GM12801 (cell line): ENCODE data around the gene SUGCT.

Experiments
- CTCF ChIP-seq: IDR thresholded peaks from one replicate; pipeline ENCODE4 v1.5.1; 2011; ENCODE audit warnings: control low read depth; ENCODE audit not compliant: insufficient read length; ENCODE audit errors: extremely low read depth

Gene SUGCT

GRCh38 chr7:40429826-40430225 is 295.0 kb downstream of the SUGCT start:
- no peak for TF ChIP-seq CTCF

DNA sequence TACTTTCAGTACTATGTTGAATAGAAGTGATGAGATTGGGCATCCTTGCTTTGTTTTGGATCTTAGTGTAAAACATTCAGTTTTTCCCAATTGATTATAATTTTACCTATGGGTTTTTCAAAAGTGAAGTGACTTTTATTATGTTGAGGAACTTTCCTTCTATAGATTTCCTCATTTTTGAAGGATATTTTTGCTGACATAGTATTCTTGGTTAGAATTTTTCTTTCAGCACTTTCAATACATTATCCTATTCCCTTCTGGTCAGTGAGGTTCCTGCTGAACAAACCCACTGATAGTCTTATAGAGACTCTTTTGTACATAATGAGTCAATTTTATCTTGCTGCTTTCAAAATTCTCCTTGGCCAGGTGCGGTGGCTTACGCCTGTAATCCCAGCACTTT is 297.2 kb downstream of the SUGCT start:
- no peak for TF ChIP-seq CTCF

- no peak for TF ChIP-seq CTCF
Observed at GRCh38 chr7:40436710-40437109, 301.9 kb downstream of the SUGCT start.

DNA sequence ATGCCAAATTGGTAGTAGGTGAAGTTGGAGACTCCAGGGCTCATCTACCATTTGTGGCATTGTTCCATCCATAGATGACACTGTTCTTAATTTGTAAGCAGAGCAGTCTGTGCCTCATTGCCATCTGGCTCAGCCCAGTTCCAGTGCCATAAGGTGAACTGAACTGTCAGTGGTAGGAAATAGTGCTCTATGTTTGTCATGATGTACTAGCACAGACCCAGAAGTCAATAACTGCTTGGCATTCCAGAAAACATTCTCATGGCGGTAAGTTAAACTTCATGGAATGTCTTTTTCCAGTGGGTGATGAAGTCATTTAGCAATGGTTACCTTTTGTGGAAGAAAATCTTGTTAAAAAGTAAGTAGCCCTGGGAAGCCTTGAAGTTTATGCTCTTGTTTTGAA is 302.7 kb downstream of the SUGCT start:
- no peak for TF ChIP-seq CTCF

DNA sequence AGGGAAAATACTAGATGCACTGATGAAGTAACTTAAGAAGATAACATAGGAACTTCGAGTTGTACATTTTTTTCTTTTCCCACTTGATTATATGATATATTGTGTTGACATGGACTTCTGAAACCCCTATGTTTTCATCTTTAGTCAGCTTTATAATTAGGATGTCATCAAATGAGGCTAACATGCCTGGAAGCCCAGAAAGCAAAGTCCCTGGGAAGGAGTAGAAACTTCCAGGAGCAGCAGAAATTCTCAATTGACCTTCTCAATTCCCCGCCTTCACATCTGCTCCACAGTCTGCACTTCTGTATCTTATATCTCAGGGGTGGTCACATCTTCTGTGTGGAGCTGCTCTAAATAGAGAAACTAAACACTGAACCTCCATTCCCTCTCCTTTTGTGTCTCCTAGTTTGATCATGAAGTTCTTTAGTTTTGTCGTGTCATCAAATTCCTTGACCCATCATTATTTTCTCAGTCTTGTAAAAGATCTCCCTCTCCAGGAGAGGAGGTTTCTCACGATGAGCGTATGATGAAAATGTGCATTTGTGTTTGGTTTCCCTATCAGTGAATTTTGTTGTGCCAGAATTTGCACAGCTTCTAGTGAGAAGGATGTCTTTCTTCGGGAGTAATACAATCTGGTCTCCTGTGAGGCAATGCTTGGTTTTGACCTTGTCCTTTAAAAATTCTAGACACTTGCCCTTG is 303.3 kb downstream of the SUGCT start:
- TF ChIP-seq CTCF = no peak

DNA sequence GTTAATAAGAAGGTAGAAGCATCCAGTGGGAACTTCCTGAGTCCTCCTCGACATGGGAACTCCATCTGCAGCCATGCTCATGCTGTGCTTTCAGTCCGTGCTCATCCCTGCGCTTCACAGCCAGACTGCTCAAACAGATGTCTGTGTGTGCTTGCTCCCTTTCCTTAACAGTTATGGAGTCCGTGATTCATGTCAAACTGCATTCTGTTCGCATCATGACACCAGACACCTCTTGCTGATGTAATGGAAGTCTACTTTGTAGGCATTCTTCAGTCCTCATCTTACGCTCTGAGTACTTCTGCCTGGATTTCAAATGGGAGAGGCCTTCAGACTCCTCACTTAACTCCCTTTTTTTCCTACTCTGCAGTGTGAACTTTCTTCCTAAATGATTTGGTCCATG is 304.9 kb downstream of the SUGCT start:
- TF ChIP-seq CTCF = no peak

- no peak for TF ChIP-seq CTCF
Observed at GRCh38 chr7:40447345-40447744, 312.5 kb downstream of the SUGCT start.
